T-cell (primary cell): ENCODE measurements around the gene BAIAP2. TPM values are rescaled to one million over a fixed set of nuclear protein-coding genes. Genes with fewer than 3 reads are reported as not detected.

Experiments used
- ATAC-seq, 4 experiments: fragments of 200-7000 bp in 3 of 4; fragments of 150-1000 bp in 1 of 4; cut with Tn5 transposase; replicated peaks in 1 of 4; 1 replicate in 3 of 4; 2 replicates in 1 of 4; pipeline ENCODE4 v1.10.0; 2021; ENCODE audit warnings: moderate library complexity in 3 of 4, mild to moderate bottlenecking in 2 of 4, moderate number of reproducible peaks in 1 of 4
- CTCF ChIA-PET, 2 donors: fragments of 300-600 bp; sonication (Branson Sonifier 250); formaldehyde crosslinking; loops; one replicate each; lab custom pipeline; 2022; ENCODE audit warnings: antibody characterized with exemption in 2 of 2; lab: Charles Lee
- POLR2A ChIA-PET, 2 donors: fragments of 300-600 bp; sonication (Branson Sonifier 250); formaldehyde crosslinking; loops; one replicate each; lab custom pipeline; 2022; ENCODE audit warnings: antibody characterized with exemption in 2 of 2; lab: Charles Lee
- DNase-seq, 35 experiments: peaks; one replicate each; pipeline versions ENCODE4 v3.0.0 to v3.0.0-alpha.2; 2013 to 2023
- H3K27ac ChIP-seq: one replicate; pipeline ENCODE4 v1.5.1; 2013; ENCODE audit warnings: low read length
- H3K27me3 ChIP-seq, 2 experiments: replicated peaks in 1 of 2; 1 replicate in 1 of 2; 2 replicates in 1 of 2; pipeline versions ENCODE4 v1.6.1 to v1.7.0; 2013; ENCODE audit warnings: low read length in 1 of 2, mixed read lengths in 1 of 2; ENCODE audit not compliant: control insufficient read depth in 2 of 2, insufficient read depth in 2 of 2; ENCODE audit errors: extremely low read depth in 1 of 2
- H3K36me3 ChIP-seq, 2 donors: 1 replicate in 1 of 2; 2 replicates in 1 of 2; pipeline versions ENCODE4 v1.6.1 to v1.7.0; 2013; ENCODE audit warnings: low read length in 1 of 2; ENCODE audit not compliant: control insufficient read depth in 2 of 2, insufficient read depth in 1 of 2; ENCODE audit errors: extremely low read depth in 1 of 2
- H3K4me1 ChIP-seq, 2 experiments: 1 replicate in 1 of 2; 2 replicates in 1 of 2; pipeline versions ENCODE4 v1.6.1 to v1.7.0; 2013; ENCODE audit warnings: low read length in 2 of 2, mixed read lengths in 1 of 2; ENCODE audit not compliant: insufficient read depth in 2 of 2, control insufficient read depth in 1 of 2; ENCODE audit errors: extremely low read depth in 1 of 2
- H3K4me3 ChIP-seq, 2 donors: 1 replicate in 1 of 2; 2 replicates in 1 of 2; pipeline versions ENCODE4 v1.5.1 to v1.7.0; 2013; ENCODE audit warnings: mild to moderate bottlenecking in 2 of 2, low read length in 1 of 2, moderate library complexity in 1 of 2; ENCODE audit not compliant: control insufficient read depth in 1 of 2; ENCODE audit errors: extremely low read depth in 1 of 2
- H3K9me3 ChIP-seq: 2 replicates; pipeline ENCODE4 v1.7.0; 2013
- H3K27ac Mint-ChIP-seq, 2 donors: one replicate each; pipeline ENCODE4 v1.8.0; 2020 to 2021; ENCODE audit warnings: mild to moderate bottlenecking in 2 of 2, mixed read lengths in 2 of 2
- H3K27me3 Mint-ChIP-seq, 2 donors: one replicate each; pipeline ENCODE4 v1.8.0; 2021 to 2022; ENCODE audit warnings: mixed read lengths in 2 of 2
- H3K36me3 Mint-ChIP-seq: one replicate; pipeline ENCODE4 v1.8.0; 2021; ENCODE audit warnings: mixed read lengths
- H3K4me1 Mint-ChIP-seq, 3 donors: one replicate each; pipeline ENCODE4 v1.8.0; 2020 to 2022; ENCODE audit warnings: mixed read lengths in 3 of 3, mild to moderate bottlenecking in 1 of 3
- H3K4me3 Mint-ChIP-seq, 3 donors: one replicate each; pipeline ENCODE4 v1.8.0; 2020 to 2022; ENCODE audit warnings: mild to moderate bottlenecking in 3 of 3, mixed read lengths in 3 of 3, moderate library complexity in 3 of 3
- H3K9me3 Mint-ChIP-seq, 3 donors: one replicate each; pipeline ENCODE4 v1.8.0; 2020 to 2022; ENCODE audit warnings: mixed read lengths in 3 of 3
- WGBS: methylation state at CpG from one replicate; pipeline ENCODE4 v1.1.5; 2013; ENCODE audit warnings: missing lambda C conversion rate; ENCODE audit not compliant: insufficient coverage; 5-methylcytosine and 5-hydroxymethylcytosine counted together
- total RNA-seq, 35 experiments: library from RNA in 6 of 35; stranded (reverse) in 6 of 35; fragments of 120-200 nt in 1 of 35; gene quantifications; one replicate each; pipeline versions ENCODE4 v1.2.1 to v1.2.4 and lab custom pipeline; 2013 to 2026

Gene BAIAP2
- total RNA-seq, 5 donors from 2014 or later (not counting 1 experiment from before 2014, with no cell fraction given) = 6.3 to 12.0 (median 10.1) TPM

DNA sequence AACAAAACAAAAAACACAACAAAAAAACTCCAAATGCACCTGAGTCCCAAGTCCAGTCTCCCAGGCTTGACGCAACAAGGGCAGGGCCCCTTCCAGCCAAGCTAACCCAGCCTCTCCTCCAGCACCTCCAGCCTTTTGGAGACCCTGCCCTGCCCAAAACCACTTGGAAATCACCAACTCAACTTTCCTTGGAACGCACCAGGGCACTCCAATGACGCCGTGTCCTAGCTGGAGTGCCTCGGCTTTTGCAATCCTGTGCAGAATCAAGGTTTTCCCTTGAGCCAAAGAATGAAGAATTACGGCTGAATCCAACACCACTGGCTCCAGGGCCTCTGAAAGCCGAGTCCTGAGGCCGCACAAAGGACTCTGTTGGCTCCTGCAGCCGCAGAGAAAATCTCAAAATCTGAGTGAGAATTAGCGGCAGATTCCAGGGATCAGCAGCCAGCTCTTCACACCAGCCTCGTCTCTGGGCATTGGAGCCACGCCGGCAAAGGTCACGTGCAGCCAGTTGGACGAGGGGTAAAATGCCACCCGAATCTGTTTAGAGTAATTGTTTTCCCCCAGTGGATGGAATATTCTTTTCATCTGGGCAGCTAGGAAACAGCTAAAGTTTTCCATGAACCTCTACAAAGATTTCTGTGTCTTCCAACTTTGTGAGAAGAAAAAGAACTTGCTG, 9.7 kb upstream of the BAIAP2 start:
- Histone ChIP-seq H3K4me3 (no peak overlapping the region), H3K36me3 (no peaks in the 10 kb centered on the region), H3K27ac (no peak overlapping the region), H3K4me1 (peaks cover 0 to 23% of the 10 kb centered on the region in 2 experiments), H3K9me3 (no peaks in the 10 kb centered on the region), H3K27me3 (peaks cover 0 to 54% of the 10 kb centered on the region in 2 experiments)
- CTCF ChIA-PET = no interaction called here
- POLR2A ChIA-PET = no interaction called here
- DNase-seq = no peak
- Mint-ChIP-seq H3K27me3 (peaks cover 10 to 12% of the 10 kb centered on the region in 2 donors), H3K4me3 (no peak overlapping the region), H3K4me1 (peaks cover 6 to 10% (median 7%) of the 10 kb centered on the region in 3 donors), H3K36me3 (no peaks in the 10 kb centered on the region), H3K9me3 (peaks cover 0 to 2% (median 0%) of the 10 kb centered on the region in 3 donors), H3K27ac (no peak overlapping the region)
- ATAC-seq = no peak
- WGBS = 84% methylated on average over 15 of the region's 16 CpGs

- H3K27me3 Mint-ChIP-seq = peaks cover 10 to 16% of the 10 kb centered on the region in 2 donors
- no peak overlapping the region for H3K27ac ChIP-seq
- no peaks in the 10 kb centered on the region for H3K9me3 ChIP-seq
- ChIA-PET CTCF (interaction anchor here in 1 of 2 donors (0.6 kb wide), 1 partner anchor 1176 kb away, joined by 3 read pairs; no protein-coding TSS in a partner anchor), POLR2A (no interaction called here)
- DNase-seq = no peak
- no peak for ATAC-seq
- H3K36me3 Mint-ChIP-seq = no peaks in the 10 kb centered on the region
- no peaks in the 10 kb centered on the region for H3K36me3 ChIP-seq
- H3K4me1 ChIP-seq = peaks cover 0 to 19% of the 10 kb centered on the region in 2 experiments
- no peak overlapping the region for H3K27ac Mint-ChIP-seq
- WGBS = 91% methylated on average over 22 of the region's 22 CpGs
- no peak overlapping the region for H3K4me3 Mint-ChIP-seq
- peaks cover 0 to 54% of the 10 kb centered on the region in 2 experiments for H3K27me3 ChIP-seq
- H3K4me1 Mint-ChIP-seq = peaks cover 6 to 10% (median 7%) of the 10 kb centered on the region in 3 donors
- H3K4me3 ChIP-seq = no peak overlapping the region
- H3K9me3 Mint-ChIP-seq = peaks cover 0 to 2% (median 0%) of the 10 kb centered on the region in 3 donors
Measured at GRCh38 chr17:81025741-81026129, 9.2 kb upstream of the BAIAP2 start.

DNA sequence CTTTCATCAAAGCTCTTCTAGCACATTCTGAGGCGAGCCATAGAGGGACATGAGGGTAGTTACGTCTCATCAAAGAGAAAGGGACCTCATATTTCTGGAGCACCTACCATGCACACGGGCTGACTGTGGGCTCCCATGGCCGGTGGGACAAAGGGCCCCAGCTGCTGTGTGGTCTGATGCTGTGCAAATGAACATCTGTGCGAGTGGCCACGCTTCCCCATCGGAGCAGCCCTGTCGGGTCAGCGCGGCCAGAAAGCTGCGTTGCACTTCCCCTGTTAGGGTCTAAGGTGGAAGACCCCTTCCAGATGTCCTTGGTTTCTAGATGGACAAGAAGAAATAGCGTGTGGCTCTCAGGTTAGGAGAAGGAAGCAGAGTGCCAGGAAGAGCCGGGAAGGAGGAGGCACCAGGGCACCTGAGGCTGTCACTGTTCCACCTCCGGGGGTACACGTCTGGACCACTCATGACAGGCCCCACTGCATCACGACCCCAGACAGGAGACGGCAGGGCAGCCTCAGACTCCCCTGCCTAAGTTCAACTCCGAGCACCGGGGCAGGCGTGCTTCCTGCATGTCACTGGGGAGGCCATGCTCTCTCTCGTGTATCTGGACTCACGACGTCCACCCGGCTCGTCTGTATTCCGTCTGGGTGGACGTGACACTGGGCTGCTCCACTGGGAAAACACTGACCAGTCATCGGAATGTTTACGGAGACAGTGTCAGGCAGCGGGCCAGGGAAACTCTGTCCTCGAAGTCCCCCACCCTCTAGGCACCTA, 8.5 kb upstream of the BAIAP2 start:
- Histone ChIP-seq H3K4me3 (no peak overlapping the region), H3K9me3 (no peaks in the 10 kb centered on the region), H3K27me3 (peaks cover 0 to 61% of the 10 kb centered on the region in 2 experiments), H3K4me1 (peaks cover 0 to 16% of the 10 kb centered on the region in 2 experiments), H3K27ac (no peak overlapping the region), H3K36me3 (no peaks in the 10 kb centered on the region)
- DNase-seq = no peak
- 85% methylated on average over 26 of the region's 31 CpGs for WGBS
- peaks cover 0 to 2% (median 0%) of the 10 kb centered on the region in 3 donors for H3K9me3 Mint-ChIP-seq
- no peak overlapping the region for H3K27ac Mint-ChIP-seq
- no peak overlapping the region for H3K4me3 Mint-ChIP-seq
- H3K4me1 Mint-ChIP-seq = peaks cover 6 to 10% (median 7%) of the 10 kb centered on the region in 3 donors
- H3K36me3 Mint-ChIP-seq = no peaks in the 10 kb centered on the region
- CTCF ChIA-PET = interaction anchor here in 1 of 2 donors (0.6 kb wide), 1 partner anchor 1176 kb away, joined by 3 read pairs; no protein-coding TSS in a partner anchor
- no peak for ATAC-seq
- peaks cover 10 to 19% of the 10 kb centered on the region in 2 donors for H3K27me3 Mint-ChIP-seq
- POLR2A ChIA-PET = no interaction called here

- Mint-ChIP-seq H3K27me3 (peaks cover 10 to 19% of the 10 kb centered on the region in 2 donors), H3K27ac (no peak overlapping the region), H3K4me3 (no peak overlapping the region), H3K9me3 (peaks cover 0 to 2% (median 0%) of the 10 kb centered on the region in 3 donors), H3K36me3 (no peaks in the 10 kb centered on the region), H3K4me1 (peaks cover 6 to 10% (median 7%) of the 10 kb centered on the region in 3 donors)
- Histone ChIP-seq H3K4me3 (no peak overlapping the region), H3K27ac (no peak overlapping the region), H3K36me3 (no peaks in the 10 kb centered on the region), H3K9me3 (no peaks in the 10 kb centered on the region), H3K4me1 (peaks cover 0 to 16% of the 10 kb centered on the region in 2 experiments), H3K27me3 (peaks cover 0 to 63% of the 10 kb centered on the region in 2 experiments)
- no peak for ATAC-seq
- CTCF ChIA-PET = no interaction called here
- DNase-seq = no peak
- WGBS = 94% methylated on average over 14 of the region's 15 CpGs
- POLR2A ChIA-PET = no interaction called here
Measured at GRCh38 chr17:81027038-81027437, 7.9 kb upstream of the BAIAP2 start.

DNA sequence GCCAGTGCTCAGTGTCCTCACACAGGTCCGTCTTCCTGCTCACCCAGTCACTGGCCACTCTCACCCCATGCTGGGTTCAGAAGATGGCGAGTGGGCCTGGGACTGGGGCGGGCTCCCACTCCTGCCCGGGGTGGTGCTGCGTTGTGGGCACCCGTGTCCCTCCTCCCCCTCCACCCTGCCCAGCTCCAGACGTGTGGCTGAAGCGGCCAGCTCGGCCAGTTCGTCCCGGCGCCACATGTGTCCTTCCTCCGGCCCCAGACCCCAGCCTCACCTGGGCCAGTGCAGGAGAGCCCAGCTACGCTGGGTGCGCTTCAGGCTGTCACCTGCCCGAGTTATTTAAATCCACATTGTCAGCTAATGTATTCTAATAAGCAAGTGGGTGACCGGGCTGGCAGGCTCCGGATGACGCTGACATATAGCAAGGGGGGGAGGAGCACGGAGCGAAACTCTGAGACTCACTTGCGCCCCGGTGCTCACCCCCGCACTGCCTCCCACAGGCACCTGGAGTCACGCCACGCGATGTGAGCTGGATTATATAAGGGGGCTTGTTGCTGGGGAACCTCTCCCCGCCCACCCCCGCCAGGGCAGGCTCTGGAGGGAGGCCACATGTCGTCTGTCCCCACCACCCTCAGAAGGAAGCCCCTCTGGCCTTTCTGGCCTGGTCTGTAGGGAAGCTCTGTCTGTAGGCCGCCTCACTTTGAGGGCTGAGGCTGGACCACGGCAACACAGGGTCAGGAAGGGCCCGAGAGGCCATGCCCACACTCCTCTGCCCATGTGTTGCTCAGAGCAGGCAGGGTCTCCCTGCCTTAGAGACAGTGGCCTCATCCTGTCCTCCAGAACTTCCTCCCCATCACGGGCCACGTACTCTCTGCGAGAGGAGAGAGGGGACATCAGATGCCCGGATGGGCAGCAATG, 7.1 kb upstream of the BAIAP2 start:
- Mint-ChIP-seq H3K9me3 (peaks cover 0 to 2% (median 0%) of the 10 kb centered on the region in 3 donors), H3K4me1 (peaks cover 6 to 7% (median 7%) of the 10 kb centered on the region in 3 donors), H3K27me3 (peaks cover 10 to 19% of the 10 kb centered on the region in 2 donors), H3K4me3 (no peak overlapping the region), H3K27ac (no peak overlapping the region), H3K36me3 (no peaks in the 10 kb centered on the region)
- CTCF ChIA-PET = no interaction called here
- no peaks in the 10 kb centered on the region for H3K36me3 ChIP-seq
- peaks cover 0 to 72% of the 10 kb centered on the region in 2 experiments for H3K27me3 ChIP-seq
- DNase-seq (no peak), ATAC-seq (no peak)
- H3K4me1 ChIP-seq = peaks cover 0 to 13% of the 10 kb centered on the region in 2 experiments
- 78% methylated on average over 16 of the region's 37 CpGs for WGBS
- no peak overlapping the region for H3K4me3 ChIP-seq
- H3K27ac ChIP-seq = no peak overlapping the region
- POLR2A ChIA-PET = interaction anchor here in 1 of 2 donors (0.7 kb wide), 1 partner anchor 8 kb away, joined by 6 read pairs; no protein-coding TSS in a partner anchor
- H3K9me3 ChIP-seq = no peaks in the 10 kb centered on the region
